Omental fat pad (tissue), 4 donors: ENCODE data around the gene KCNJ15. TPM values are rescaled to one million over a fixed set of nuclear protein-coding genes. Genes with fewer than 3 reads are reported as not detected.

ENCODE experiments used
- ATAC-seq: fragments of 150-250 bp; one replicate; pipeline ENCODE4 v1.9.1; 2016; ENCODE audit warnings: mild to moderate bottlenecking, moderate library complexity; ENCODE audit not compliant: low FRiP score
- DNase-seq: peaks from one replicate; pipeline ENCODE4 v3.0.0-alpha.2; 2019; ENCODE audit warnings: low spot score
- total RNA-seq, 4 donors: library from RNA; depleted of rRNA; stranded (reverse); fragments of >200 nt; gene quantifications; one replicate each; pipeline ENCODE4 v1.1.0, GENCODE V29; 2016
- TF ChIP-seq, protein P1 (sequence below), 3 donors: fragments of 450-650 bp; IDR thresholded peaks; one replicate each; pipeline ENCODE4 v1.5.1; 2016 to 2017; ENCODE audit warnings: antibody characterized with exemption in 3 of 3, mild to moderate bottlenecking in 3 of 3, moderate library complexity in 2 of 3

KCNJ15 gene
- total RNA-seq, 4 donors from 2014 or later: 1.2 to 12.1 (median 2.7) TPM

DNA sequence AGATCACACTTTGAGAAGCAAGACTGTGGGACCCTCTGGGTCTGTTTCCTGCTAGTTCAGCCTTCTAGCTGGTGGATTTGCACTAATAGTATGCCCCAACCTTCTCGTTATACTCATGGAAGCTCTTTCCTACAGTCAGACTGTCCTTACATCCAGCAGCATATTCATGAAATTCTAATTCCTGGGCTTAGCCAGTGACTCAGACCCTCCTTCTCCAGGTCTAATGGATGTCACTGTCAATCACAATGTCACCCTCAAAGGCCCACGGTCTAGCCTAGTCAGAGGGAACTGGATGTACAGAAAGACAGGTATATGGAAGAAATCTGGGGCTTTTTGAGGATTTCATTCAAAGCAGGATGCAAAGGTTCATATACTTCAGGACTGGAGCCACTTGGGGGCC, 72.4 kb downstream of the KCNJ15 start:
- ATAC-seq (no peak), DNase-seq (no peak)
- TF ChIP-seq, protein P1, sequence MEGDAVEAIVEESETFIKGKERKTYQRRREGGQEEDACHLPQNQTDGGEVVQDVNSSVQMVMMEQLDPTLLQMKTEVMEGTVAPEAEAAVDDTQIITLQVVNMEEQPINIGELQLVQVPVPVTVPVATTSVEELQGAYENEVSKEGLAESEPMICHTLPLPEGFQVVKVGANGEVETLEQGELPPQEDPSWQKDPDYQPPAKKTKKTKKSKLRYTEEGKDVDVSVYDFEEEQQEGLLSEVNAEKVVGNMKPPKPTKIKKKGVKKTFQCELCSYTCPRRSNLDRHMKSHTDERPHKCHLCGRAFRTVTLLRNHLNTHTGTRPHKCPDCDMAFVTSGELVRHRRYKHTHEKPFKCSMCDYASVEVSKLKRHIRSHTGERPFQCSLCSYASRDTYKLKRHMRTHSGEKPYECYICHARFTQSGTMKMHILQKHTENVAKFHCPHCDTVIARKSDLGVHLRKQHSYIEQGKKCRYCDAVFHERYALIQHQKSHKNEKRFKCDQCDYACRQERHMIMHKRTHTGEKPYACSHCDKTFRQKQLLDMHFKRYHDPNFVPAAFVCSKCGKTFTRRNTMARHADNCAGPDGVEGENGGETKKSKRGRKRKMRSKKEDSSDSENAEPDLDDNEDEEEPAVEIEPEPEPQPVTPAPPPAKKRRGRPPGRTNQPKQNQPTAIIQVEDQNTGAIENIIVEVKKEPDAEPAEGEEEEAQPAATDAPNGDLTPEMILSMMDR (IDR thresholded peaks at IDR 0.05): no peak

- no peak for DNase-seq
- TF ChIP-seq, protein P1 (IDR thresholded peaks at IDR 0.05): no peak
- ATAC-seq: no peak
Observed at GRCh38 chr21:38330666-38331065, 73.9 kb downstream of the KCNJ15 start.

GRCh38 chr21:38333301-38334272, 76.8 kb downstream of the KCNJ15 start:
- DNase-seq: no peak
- ATAC-seq: no peak
- TF ChIP-seq, protein P1 (IDR thresholded peaks at IDR 0.05): no peak

- TF ChIP-seq, protein P1 (IDR thresholded peaks at IDR 0.05): no peak
- no peak for ATAC-seq
- DNase-seq: no peak
Observed at GRCh38 chr21:38334866-38335265, 78.1 kb downstream of the KCNJ15 start.

DNA sequence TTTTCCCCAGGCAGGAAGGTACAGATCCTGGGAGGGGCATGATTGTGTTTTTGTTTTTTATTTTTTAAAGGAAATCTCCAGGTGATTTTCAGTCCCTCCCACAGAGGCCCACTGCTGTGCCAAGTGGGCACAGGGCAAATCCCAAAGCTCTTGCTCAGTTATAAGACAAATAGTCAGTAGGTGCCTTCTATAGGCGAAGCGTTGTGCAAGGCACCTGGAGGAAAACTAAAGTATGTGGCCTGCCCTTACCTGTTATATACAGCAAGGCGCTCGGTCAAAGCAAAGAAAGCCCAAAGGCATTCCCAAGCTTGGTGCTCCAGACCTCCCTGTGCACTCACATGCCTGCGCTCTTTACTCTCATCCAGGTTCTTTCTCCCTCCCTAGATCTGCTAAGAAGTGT, 81.0 kb downstream of the KCNJ15 start:
- DNase-seq (no peak), ATAC-seq (no peak)
- TF ChIP-seq, protein P1 (IDR thresholded peaks at IDR 0.05): no peak

DNA sequence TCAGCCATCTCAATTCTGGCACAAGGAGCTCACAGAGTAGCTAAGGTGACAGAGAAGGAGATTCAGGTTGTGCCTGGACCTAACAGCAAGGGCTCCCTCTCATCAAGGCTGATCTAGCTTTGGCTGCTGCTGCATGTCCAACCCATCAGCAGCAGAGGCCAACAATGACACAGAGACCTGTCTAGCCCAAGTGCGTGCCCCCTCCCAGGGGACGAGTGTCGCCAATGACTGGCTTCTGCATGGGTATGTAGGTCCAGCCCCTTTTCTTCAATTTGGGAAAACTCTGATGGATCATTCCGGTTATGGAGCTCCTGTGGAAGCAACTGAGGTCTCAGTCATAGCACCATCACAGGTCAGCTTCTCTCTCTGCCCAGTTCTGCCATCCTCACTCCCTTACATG, 83.3 kb downstream of the KCNJ15 start:
- TF ChIP-seq, protein P1 (IDR thresholded peaks at IDR 0.05): no peak
- DNase-seq: no peak
- no peak for ATAC-seq

DNA sequence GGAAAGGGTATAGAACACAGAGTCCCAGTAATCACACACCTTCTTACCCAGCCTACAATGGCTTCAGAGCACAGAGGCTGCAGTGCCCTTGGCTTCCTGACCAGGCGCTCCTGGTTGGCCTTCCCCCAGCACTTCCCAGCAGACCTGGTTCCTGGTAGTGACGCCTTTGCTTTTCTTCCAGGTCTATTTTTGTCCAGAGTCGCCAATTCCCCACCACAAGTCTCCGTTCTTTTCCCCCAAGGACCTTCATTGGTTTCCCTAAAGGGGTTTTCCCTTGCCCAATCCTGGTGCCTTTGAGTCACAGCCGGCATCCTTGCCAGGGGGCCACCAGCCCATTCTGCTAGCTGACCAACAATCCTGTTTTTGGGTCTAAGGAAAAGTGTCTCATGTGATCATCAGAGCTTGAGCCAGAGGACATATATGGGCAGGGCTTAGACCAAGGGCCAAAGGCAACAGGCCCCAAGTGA, 84.8 kb downstream of the KCNJ15 start:
- DNase-seq (no peak), ATAC-seq (no peak)
- TF ChIP-seq, protein P1 (IDR thresholded peaks at IDR 0.05): no peak
